Panc1 (cell line): ENCODE measurements around the gene EML1.

ENCODE experiments used
- CTCF ChIP-seq: fragments of 450-650 bp; IDR thresholded peaks from 2 replicates; pipeline ENCODE4 v1.5.1; 2017; ENCODE audit warnings: mild to moderate bottlenecking
- POLR2AphosphoS5 ChIP-seq: IDR thresholded peaks from 2 replicates; pipeline ENCODE4 v1.6.1; 2012; ENCODE audit warnings: mild to moderate bottlenecking, low read depth, low read length, moderate library complexity
- REST ChIP-seq, 2 experiments: IDR thresholded peaks; 2 replicates each; pipeline ENCODE4 v1.6.1; 2011 to 2012; ENCODE audit warnings: low read depth in 2 of 2, control low read depth in 1 of 2, low read length in 1 of 2, mild to moderate bottlenecking in 1 of 2, moderate library complexity in 1 of 2; ENCODE audit not compliant: insufficient read depth in 1 of 2

GRCh38 chr14:99910337-99911309 lies 117.4 kb downstream of the EML1 start:
- no peak for TF ChIP-seq POLR2AphosphoS5
- TF ChIP-seq CTCF: no peak
- no peak for TF ChIP-seq REST (IDR thresholded peaks at IDR 0.05; ENCODE audit: insufficient read depth in 1 of 2, low read depth in 2 of 2, low read length in 1 of 2)
